GDM1 (cell line): Measurements from ENCODE around the gene RGS17.
"Not testable (repeated sequence)": the region's sequence is repeated elsewhere in the genome, so short reads cannot be mapped to it uniquely, and the experiment has no call there.

Experiments used
- DNase-seq: peaks from one replicate; lab custom pipeline; 2025; lab: John Stamatoyannopoulos, UW

RGS17 gene, protein sequence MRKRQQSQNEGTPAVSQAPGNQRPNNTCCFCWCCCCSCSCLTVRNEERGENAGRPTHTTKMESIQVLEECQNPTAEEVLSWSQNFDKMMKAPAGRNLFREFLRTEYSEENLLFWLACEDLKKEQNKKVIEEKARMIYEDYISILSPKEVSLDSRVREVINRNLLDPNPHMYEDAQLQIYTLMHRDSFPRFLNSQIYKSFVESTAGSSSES

DNA sequence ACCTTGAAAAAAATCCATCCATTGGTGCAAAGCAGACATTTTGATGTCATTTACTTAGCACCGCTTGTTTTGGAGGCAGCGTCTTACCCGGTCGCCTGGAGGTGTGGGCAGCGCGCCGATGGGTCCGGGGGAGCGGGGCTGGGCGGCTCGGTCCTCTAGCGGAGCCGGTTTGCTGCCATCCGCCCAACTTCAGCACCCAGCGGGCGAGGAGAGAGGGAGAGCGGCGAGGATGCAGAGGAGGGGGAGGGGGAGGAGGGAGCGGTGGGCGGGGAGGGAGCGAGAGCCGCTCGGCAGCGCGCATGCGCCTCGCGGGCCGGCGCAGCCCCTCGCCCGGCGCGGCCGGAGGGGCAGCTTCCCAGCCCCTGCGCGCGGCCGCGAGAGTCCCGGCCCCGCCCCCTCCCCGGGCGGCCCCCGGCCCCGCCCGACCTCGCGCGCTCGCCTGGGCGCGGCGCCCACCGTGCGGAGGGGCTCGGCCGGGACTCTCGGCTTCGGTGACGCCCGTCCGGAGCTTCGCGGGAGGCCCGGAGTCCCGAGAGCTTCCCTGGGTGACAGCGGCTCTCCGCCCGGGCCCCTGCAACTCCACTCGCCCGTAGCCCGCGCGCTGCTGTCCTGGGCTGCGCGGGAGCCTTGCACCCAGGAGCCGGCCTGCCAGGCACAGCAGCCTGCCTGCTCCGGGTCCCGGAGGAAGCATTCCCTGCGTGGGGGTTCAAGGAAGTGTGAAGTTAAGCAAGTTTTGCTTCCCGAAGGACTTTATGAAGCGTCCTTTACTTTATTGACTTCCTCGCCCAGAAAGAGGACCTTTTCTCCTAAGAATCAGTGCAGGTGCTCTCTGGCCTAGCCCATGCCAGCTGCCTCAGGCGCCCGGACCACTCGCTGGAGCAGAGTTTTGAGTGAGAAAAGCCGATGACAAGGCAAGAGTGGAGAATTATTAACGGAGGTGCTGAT is at the start of gene RGS17:
TSS of gene RGS17 (minus strand) at position 246 of the 945 bp plus-strand sequence. CDS start 87,264 bp downstream, outside the sequence.
- DNase-seq: no peak

DNA sequence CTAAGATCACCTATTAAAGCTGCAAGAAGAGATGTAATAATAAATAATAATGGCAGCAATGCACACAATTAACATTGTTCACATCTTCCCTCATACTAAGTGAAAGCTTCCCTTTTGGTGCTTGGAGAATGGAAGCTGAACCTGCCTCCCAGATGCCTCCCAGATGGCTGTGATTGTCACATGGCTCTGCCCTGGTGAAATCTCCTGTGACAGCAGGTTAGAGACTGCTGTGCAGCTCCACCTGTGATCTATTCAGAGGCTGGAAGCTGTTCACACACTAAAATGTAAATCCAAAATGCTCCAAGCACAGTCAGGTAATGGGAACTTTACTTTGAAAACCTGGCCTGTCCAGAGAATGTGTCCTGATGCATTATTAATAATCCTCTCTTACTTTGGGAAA is 41.7 kb upstream of the RGS17 start:
- no peak for DNase-seq

DNA sequence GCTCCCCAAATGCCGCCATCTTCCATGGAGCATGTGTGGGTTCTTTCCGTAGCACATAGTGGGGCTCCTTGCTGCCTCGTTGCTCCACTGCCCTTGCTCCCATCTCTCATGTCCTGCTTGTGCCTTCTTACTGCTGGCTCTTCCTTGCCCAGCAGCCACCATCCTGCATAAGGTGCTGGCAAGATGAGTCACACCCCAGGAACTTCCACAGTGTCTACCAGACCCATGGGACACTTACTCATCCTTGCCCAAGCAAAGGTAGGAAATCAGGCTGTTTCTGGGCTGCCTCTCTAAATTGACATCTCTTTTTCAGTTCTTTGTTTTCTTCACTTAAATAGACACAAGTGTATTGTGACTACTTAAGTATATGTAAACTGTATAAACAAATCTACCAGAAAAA is 39.4 kb upstream of the RGS17 start:
- DNase-seq: no peak

DNA sequence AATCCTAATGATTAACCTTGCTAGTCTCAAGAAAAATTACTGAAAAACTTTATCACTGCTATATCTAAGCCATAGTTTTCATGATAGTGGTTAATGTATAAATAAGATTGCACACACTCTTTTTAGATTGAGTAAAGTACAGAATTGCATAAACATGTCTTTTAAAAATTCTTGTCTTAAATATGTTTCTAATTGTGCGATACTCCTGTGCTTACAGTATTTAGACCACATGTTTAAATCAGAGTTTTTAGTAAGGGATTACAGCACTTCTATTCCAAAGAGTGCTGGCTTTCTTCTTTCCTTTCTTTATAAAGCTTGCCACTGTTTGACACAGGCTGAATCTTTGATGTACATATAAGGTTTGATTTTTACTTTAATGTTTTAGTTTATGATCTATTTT is 36.8 kb upstream of the RGS17 start:
- DNase-seq: no peak

DNA sequence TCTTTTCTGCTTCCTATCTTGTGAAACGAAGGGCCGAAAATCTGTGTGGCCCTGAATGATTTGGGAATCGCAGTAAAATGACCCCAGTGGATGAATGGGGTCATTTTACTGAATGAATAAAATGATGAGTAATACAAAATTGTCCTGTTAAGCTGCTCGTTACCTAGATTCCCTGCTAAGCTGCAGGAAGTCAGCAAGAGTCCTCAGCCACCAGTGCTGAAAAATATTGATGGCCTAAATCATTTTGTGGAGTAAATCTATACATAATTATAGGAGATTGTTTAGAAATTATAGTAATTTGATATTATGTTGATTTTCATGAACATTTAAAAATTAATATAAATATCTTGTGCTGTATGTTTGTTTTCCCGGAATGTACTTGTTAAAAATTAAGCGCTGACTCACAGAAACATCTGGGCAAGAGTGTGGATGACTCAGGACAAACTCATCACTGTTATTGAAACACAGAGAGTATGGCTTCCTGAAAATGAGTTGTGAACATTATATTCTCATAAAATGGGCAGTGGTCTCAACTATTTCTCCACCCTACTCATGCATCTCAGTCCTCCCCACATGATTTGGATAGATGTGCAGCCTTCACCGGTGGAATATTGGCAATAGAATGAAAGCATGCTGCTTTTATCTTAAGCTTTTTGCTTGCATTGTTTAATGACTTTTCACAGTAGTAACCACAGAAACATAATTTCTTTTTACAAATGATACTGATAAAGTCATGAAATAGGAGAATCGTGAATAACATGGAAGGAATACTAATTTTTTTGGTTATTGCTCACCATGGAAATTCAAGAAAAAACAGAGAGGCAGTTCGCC is 36.2 kb upstream of the RGS17 start:
- DNase-seq: no peak

DNA sequence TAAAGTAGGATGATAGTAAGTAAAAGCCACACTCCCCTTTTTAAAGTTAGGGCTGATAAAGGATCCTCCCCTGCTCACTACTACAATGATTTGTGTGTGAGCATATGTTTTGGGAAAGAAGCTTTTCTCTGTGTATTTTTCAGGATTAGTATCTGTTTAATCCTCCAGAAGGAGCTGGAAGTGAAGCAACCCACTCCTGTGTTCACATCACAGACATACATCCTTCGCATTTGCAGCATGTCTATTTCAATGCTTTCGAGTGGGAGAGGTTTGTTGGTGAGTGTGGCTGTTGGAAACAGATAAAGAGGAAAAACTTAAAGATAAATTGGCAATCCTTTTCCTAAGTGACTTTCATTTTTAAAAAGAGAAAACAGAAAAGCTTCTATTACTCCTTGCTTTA is 31.6 kb upstream of the RGS17 start:
- DNase-seq: no peak

DNA sequence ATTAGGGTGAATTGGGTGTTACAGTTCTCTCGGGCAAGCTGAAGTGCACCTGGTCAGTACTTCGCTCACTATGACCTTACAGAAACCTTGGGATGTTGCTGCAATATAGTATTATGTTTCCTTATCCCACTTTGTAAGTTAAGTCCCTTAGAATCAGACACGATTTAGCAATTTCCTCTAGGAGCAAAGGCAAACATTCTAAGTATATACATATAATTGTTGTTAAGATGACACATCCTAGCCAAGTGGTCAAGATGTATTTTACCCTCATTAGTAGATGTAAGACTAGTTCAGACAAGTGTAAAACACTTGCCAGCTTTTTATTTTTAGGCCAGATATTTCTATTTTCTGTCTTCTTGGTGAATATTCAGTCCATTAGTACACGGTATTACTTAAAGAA is 31.1 kb upstream of the RGS17 start:
- DNase-seq: no peak

DNA sequence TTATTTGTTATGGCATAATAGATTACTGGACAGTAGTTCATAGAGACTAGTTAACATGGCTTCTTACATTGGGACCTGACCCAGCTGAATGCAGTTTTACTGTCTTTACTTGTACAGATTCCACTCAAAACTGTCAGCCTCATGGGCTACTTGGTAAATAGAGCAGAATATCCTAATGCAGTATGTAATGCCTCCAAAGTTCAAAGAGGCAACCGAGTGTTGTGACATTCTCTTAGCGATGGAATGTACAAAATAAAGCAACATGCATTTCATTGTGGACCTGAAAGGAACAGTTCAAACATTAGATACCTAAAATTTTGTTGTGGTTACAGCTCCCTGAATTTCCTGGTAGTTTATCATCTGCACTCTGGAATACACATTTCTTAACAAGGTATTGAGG is 29.1 kb upstream of the RGS17 start:
- no peak for DNase-seq

DNA sequence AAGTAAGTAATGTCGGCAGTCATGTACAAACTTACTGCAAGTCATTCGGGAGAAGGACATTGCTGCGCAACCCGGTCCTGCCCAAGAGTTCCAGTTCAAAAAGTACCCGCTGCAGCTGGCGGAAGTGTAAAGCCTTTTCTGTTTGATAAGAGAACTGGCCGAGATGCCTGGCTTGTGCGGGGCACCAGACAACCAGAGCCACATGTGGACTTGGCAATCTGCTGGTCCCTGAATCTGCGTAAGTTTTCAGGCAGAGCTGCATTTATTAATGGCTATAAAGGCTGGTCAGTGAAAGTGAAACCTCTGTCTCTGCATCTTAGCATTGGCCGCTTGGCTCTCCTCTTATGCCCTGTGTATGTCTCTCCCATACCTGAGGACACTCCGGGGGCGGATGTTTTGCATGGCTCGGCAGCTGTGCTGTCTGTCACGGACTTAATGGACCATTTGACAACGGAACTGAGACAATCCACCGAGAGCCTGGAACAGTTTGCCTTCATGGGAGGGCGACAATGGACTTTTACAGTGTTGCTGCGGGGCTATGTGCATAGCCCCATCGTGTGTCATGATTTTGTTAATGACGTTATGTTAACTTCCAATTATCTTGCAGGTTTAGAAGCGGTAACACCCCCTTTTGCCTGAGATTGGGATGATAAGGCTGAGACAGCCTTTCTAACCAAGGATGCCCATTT is 19.8 kb upstream of the RGS17 start:
- DNase-seq: no peak

DNA sequence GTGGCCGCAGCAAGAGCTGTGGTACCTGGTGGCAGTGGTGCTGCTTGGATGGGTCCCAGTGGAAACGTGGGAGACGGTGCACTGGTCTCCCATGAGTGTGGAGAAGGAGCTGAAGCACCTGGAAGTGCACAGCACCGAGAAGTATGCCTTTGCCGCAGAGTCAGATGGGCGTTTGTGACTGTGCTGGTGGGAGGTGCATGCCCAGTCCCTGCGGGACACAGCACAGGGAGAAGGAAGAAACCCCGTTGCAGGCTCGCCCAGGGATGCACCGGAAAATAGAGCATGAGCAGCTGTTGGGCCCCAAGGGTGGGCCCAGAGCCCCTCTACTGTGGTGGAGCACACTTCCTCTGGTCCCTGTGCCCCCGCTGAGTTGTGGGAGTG is 19.3 kb upstream of the RGS17 start:
- no peak for DNase-seq

DNA sequence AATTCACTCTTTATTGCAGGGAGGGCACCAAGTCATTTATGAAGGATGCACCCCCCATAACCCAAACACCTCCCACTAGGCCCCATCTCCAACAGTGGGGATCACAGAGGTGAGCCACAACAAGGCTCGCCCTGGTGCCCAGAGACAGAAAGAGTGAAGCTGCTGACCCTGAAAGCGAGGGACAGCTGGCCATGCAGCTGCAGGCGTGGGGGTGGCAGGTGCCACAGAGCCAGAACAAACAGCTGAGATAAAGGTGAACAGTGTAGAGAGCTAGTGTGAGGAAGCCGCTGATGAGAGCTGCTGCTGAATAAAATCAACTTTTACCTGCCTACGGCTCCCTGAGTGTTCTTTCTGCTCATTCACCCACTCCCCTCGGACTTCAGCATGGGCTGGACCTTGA is 18.8 kb upstream of the RGS17 start:
- DNase-seq: no peak

DNA sequence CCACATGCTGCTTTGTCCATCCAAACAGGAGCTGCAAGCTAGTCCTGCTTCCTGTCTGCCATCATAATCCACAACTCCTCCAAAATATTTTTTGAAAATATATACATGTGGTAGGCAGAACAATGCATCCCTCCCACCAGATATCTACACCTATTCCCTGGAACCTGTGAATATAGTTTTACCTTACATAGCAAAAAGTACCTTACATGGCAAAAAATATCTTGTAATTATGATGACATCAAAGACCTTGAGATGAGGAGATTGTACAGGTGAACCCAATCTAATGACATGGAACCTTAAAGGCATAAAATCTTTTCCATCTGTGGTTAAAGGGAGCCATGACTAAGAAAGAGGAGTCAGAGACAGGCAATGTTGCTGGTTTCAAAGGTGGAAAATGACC is 15.3 kb upstream of the RGS17 start:
- no peak for DNase-seq

DNA sequence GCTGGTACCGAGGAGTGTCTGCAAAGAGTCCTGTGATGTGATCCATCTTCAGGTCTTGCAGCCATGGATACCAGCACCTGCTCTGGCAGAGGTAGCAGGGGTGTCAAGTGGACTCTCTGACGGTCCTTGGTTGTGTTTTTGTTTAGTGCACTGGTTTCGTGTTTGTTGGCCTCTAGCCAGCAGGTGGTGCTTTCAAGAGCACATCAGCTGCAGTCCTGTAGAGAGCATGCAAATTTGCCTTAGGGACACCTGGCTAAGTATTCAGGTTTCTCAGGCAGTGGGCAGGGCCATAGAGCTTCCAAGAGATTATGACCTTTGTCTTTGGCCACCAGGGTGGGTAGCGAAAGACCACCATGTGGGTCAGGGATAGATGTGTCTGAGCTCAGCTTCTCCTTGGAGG is 14.5 kb upstream of the RGS17 start:
- no peak for DNase-seq

DNA sequence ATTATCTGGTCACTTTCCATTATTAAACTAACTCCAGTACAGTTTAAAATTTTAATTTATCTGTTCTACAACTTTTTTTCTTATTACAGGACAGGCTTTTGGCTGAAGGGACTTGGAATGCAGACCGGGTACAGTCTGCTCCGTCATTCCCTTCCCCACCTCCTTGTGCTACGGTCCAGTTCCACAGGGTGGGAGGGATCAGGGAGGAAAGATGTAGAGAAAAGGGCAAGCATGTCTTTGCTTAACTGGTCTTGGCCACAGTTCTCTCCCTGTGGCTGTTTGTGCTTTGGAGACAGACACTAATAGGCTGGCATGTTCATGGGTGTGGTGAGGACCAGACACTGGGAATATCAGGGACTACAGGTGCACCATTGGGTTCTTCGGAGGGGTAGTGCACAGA is 12.1 kb upstream of the RGS17 start:
- no peak for DNase-seq

DNA sequence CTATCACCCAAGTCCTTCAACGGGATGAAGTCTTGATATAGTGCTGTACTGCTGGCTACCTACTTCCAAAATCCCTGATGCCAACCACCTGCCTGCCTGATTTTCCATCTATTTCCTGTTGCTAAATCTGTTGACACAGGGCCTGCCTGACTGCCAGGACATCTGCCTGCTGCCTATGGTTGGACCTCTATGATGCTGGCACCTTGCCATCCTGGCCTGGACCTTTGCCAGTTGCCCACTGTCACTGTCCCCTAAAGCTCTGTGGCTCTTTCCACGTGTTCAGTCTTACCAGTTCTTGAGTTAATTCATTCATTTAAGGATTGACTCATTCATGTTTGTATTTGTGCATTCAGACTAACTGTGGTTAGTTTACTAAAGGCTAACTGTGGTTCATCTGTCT is 9.2 kb upstream of the RGS17 start:
- no peak for DNase-seq

DNA sequence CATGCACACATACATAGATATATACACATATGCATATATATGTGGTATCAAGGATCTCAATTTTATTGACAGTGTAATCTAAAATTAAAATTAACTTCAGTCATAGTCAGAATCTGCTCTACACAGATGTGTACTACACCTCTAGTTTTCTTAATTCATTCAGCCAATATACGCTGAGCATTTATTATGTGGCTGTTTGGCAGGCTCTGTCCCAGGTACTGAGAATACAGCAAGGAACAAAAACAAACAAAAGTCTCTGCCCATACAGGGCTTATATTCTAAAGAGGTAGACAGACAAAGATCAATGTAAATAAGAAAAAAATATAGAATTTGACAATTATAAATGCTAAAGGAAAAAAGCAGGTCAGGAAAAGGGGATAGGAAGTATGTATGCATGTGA is 7.8 kb upstream of the RGS17 start:
- DNase-seq: no peak

DNA sequence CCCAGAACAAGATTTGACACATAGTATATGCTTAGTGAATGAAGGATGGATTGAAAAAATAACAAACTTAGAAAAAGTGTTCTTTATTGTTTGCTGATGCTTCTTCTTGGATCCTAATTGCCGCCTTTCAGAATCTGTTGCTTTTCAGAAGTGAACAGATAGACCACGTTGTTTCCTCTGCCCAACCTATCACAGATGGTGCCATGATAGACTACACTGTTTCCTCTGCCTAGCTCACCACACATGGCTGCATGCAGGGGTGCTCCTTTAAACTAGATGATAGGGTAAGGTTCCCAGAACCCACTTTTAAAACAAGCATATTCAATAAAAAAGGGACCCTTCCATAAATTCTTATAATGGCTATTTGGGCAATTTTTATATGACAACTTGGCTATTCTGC is 4.6 kb upstream of the RGS17 start:
- DNase-seq: no peak

DNA sequence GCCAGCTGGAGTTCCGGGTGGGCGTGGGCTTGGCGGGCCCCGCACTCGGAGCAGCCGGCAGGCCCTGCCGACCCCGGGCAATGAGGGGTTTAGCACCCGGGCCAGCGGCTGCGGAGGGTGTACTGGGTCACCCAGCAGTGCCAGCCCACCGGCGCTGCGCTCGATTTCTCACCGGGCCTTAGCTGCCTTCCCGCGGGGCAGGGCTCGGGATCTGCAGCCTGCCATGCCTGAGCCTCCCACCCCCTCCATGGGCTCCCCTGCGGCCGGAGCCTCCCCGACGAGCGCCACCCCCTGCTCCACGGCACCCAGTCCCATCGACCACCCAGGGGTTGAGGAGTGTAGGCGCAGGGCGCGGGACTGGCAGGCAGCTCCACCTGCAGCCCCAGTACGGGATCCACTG is 2.6 kb upstream of the RGS17 start:
- not testable (repeated sequence) for DNase-seq

DNA sequence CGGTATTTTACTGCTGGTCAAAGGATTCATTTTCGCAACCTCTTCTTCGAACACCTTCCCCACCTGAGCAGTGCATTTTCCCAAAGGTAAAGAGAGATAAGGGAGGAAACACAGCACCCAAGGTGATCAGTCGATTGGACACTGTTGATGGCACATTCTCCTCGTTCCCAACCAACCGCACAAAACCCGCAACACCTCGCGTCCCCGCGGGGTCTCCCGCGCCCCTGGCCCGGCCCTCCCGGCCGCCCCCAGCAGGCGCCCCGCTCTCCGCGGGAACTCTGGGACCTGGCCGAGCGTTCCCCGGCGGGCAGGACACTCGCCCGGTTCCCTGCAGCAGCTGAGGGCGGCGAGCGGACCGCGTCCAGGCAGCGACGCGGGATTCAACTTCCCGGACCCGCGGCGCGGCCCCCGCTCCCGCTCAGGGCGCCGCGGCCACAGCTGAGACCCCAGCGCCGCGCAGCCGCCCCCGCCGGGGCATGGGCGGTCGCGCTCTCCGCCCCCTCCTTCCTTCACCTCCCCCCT is 506 bp downstream of the RGS17 start:
- DNase-seq: no peak

DNA sequence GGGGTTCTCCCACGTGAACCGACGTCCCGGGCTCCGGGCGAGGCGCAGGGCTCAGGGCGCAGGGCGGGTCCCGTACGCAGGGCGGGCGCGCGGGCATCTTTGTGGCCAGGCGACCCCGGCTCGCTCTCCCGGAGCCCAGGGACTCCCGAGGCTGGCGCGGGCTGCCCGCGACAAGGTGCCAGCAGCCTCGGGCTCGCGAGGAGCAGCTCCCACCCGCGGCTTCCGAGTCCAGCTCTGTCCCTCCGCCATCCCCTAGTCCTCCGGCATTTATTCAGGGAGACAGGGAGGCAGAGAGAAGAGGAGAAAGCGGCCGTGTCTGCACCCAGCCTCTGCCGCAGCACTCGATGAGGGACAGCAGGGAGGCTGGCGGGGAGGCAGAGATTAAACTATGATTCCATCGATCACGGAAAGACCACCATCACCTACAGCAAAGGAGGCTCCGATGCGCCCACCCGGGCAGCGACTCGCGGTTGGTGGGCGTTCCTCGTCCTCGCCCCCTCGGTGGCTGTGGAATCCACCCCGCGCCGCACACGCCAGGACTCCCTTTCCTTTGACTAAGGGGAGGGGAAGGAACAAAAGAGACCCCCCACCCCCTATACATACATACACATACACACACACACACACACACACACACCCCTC is 1.1 kb downstream of the RGS17 start:
- no peak for DNase-seq

DNA sequence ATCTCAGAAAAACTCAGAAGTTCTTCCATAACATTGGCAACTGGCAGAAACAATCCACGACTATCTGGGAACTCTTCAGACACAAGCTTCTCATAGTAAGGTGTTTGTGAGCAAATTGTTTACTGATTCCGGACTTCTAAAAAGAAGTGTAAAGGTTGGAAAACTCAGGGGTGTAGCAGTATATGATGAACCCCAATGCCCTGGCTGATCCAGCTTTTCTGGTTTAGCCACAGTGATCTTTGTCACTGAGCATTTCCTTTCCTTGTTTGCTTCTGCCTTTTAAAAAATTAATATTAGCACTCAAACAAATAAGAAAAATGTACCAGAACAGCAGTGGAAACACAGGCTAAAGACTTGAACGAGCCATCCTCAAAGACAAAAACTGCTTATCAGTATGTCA is 4.9 kb downstream of the RGS17 start:
- DNase-seq: no peak
